WTC11 (cell line): ENCODE results near the gene GBP7. TPM values are rescaled to one million over a fixed set of nuclear protein-coding genes. Genes with fewer than 3 reads are reported as not detected.

Experiments
- ATAC-seq: fragments of 200-7000 bp; cut with Tn5 transposase; 2 replicates; pipeline ENCODE4 v1.10.0; 2021; ENCODE audit warnings: mild to moderate bottlenecking, moderate library complexity
- CTCF ChIA-PET: fragments of 300-600 bp; sonication (Branson Sonifier 250); formaldehyde crosslinking; loops from one replicate; lab custom pipeline; 2021; ENCODE audit warnings: antibody characterized with exemption; lab: Charles Lee
- POLR2A ChIA-PET: fragments of 350-600 bp; sonication (Branson Sonifier 250); formaldehyde crosslinking; loops from one replicate; lab custom pipeline; 2021; ENCODE audit warnings: antibody characterized with exemption; lab: Charles Lee
- DNase-seq: peaks from one replicate; pipeline ENCODE4 v3.0.0; 2021; ENCODE audit warnings: low spot score
- H3K27ac Mint-ChIP-seq: 2 replicates; pipeline ENCODE4 v1.8.0; 2021; ENCODE audit warnings: mixed read lengths
- H3K27me3 Mint-ChIP-seq: 2 replicates; pipeline ENCODE4 v1.8.0; 2021; ENCODE audit warnings: low read depth, mild to moderate bottlenecking, moderate library complexity, mixed read lengths
- H3K36me3 Mint-ChIP-seq: 2 replicates; pipeline ENCODE4 v1.8.0; 2021; ENCODE audit warnings: mixed read lengths
- H3K4me1 Mint-ChIP-seq: 2 replicates; pipeline ENCODE4 v1.8.0; 2022; ENCODE audit warnings: mixed read lengths
- H3K4me3 Mint-ChIP-seq: 2 replicates; pipeline ENCODE4 v1.8.0; 2021; ENCODE audit warnings: mild to moderate bottlenecking, moderate library complexity, mixed read lengths
- H3K9me3 Mint-ChIP-seq: 2 replicates; pipeline ENCODE4 v1.8.0; 2021; ENCODE audit warnings: mixed read lengths
- CREB1 ChIP-seq: sonication (generic); formaldehyde crosslinking; IDR thresholded peaks from 2 replicates; pipeline ENCODE4 v1.8.0; 2023; ENCODE audit warnings: mild to moderate bottlenecking, missing genetic modification reagents
- KAT7 ChIP-seq: sonication (generic); formaldehyde crosslinking; IDR thresholded peaks from 2 replicates; pipeline ENCODE4 v1.8.1; 2023; ENCODE audit warnings: missing genetic modification reagents, mild to moderate bottlenecking, borderline replicate concordance
- NR2C2 ChIP-seq: sonication (generic); formaldehyde crosslinking; IDR thresholded peaks from 2 replicates; pipeline ENCODE4 v1.8.0; 2022; ENCODE audit warnings: mild to moderate bottlenecking, missing genetic modification reagents
- RORB ChIP-seq: fragments of 250-450 bp; sonication (Bioruptor Pico); IDR thresholded peaks from 2 replicates; pipeline ENCODE4 v1.9.0; 2021; ENCODE audit warnings: mild to moderate bottlenecking
- TEAD4 ChIP-seq: sonication (generic); formaldehyde crosslinking; IDR thresholded peaks from 2 replicates; pipeline ENCODE4 v1.8.0; 2022; ENCODE audit warnings: mild to moderate bottlenecking, missing genetic modification reagents
- TP53 ChIP-seq: sonication (generic); formaldehyde crosslinking; IDR thresholded peaks from 2 replicates; pipeline ENCODE4 v1.8.1; 2023; ENCODE audit warnings: mild to moderate bottlenecking, missing genetic modification reagents
- ZNF138 ChIP-seq: sonication (generic); formaldehyde crosslinking; conservative IDR thresholded peaks from 2 replicates; pipeline ENCODE4 v1.8.1; 2022; ENCODE audit warnings: mild to moderate bottlenecking, moderate library complexity, missing genetic modification reagents
- ZNF232 ChIP-seq: sonication (generic); formaldehyde crosslinking; IDR thresholded peaks from 2 replicates; pipeline ENCODE4 v1.8.0; 2022; ENCODE audit warnings: mild to moderate bottlenecking, missing genetic modification reagents
- ZNF263 ChIP-seq: sonication (generic); formaldehyde crosslinking; IDR thresholded peaks from 2 replicates; pipeline ENCODE4 v1.8.1; 2022; ENCODE audit warnings: low read depth, mild to moderate bottlenecking, moderate library complexity, missing genetic modification reagents
- ZNF423 ChIP-seq: fragments of 250-450 bp; sonication (Bioruptor Pico); IDR thresholded peaks from 2 replicates; pipeline ENCODE4 v2.1.2; 2022; ENCODE audit warnings: mild to moderate bottlenecking, moderate library complexity
- total RNA-seq: library from RNA; stranded (reverse); gene quantifications from 3 replicates; pipeline ENCODE4 v1.2.3, GENCODE V29; 2021
- TF ChIP-seq, protein P1 (sequence below): fragments of 250-450 bp; sonication (Bioruptor Pico); IDR thresholded peaks from 2 replicates; pipeline ENCODE4 v1.8.0; 2021; ENCODE audit warnings: mild to moderate bottlenecking
- TF ChIP-seq, protein P2 (sequence below): sonication (generic); formaldehyde crosslinking; IDR thresholded peaks from 2 replicates; pipeline ENCODE4 v1.8.1; 2023; ENCODE audit warnings: mild to moderate bottlenecking, moderate library complexity, missing genetic modification reagents
- TF ChIP-seq, protein P3 (sequence below): sonication (generic); formaldehyde crosslinking; IDR thresholded peaks from 2 replicates; pipeline ENCODE4 v1.8.0; 2022; ENCODE audit warnings: mild to moderate bottlenecking, missing genetic modification reagents
- TF ChIP-seq, protein P4 (sequence below): sonication (generic); formaldehyde crosslinking; IDR thresholded peaks from 2 replicates; pipeline ENCODE4 v1.8.1; 2023; ENCODE audit warnings: mild to moderate bottlenecking, missing genetic modification reagents, moderate library complexity
- TF ChIP-seq, protein P5 (sequence below): fragments of 250-450 bp; sonication (Bioruptor Pico); IDR thresholded peaks from 2 replicates; pipeline ENCODE4 v1.9.0; 2021; ENCODE audit warnings: moderate library complexity, mild to moderate bottlenecking, inconsistent platforms, borderline replicate concordance
- TF ChIP-seq, protein P6 (sequence below): sonication (generic); formaldehyde crosslinking; IDR thresholded peaks from 2 replicates; pipeline ENCODE4 v1.8.1; 2022; ENCODE audit warnings: mild to moderate bottlenecking, missing genetic modification reagents, moderate library complexity, borderline replicate concordance
- TF ChIP-seq, protein P7 (sequence below): sonication (generic); formaldehyde crosslinking; IDR thresholded peaks from 2 replicates; pipeline ENCODE4 v1.8.1; 2022; ENCODE audit warnings: low read depth, missing genetic modification reagents, borderline replicate concordance
- TF ChIP-seq, protein P8 (sequence below): sonication (generic); formaldehyde crosslinking; IDR thresholded peaks from 2 replicates; pipeline ENCODE4 v1.8.0; 2022; ENCODE audit warnings: mild to moderate bottlenecking, missing genetic modification reagents
- TF ChIP-seq, protein P9 (sequence below): fragments of 250-450 bp; sonication (Bioruptor Pico); IDR thresholded peaks from 2 replicates; pipeline ENCODE4 v1.9.0; 2021; ENCODE audit warnings: mild to moderate bottlenecking, borderline replicate concordance

Gene GBP7
- total RNA-seq, 1 experiment from 2014 or later, result not detected

DNA sequence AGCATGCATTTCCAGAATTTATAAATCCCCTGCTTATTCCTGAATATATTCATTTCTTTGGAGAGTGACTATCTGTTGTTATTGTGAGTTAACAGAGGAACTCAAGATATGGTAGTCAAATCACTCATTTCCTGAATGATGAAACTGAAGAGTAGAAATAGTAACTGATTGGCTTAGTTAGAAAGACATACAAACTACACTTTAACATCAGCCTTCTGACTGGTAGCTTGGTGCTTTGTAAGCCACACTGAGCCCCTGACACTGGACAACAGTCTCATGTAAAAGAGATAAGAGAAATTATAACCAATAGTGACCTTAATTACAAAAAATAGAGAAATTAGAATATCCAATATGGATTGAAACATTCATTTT, 4.8 kb downstream of the GBP7 start (continued):
- TF ChIP-seq, protein P1, sequence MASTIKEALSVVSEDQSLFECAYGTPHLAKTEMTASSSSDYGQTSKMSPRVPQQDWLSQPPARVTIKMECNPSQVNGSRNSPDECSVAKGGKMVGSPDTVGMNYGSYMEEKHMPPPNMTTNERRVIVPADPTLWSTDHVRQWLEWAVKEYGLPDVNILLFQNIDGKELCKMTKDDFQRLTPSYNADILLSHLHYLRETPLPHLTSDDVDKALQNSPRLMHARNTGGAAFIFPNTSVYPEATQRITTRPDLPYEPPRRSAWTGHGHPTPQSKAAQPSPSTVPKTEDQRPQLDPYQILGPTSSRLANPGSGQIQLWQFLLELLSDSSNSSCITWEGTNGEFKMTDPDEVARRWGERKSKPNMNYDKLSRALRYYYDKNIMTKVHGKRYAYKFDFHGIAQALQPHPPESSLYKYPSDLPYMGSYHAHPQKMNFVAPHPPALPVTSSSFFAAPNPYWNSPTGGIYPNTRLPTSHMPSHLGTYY (CRISPR knock-in tag), result no peak
- TF ChIP-seq ZNF423 (CRISPR knock-in tag), result no peak
- TF ChIP-seq, protein P2, sequence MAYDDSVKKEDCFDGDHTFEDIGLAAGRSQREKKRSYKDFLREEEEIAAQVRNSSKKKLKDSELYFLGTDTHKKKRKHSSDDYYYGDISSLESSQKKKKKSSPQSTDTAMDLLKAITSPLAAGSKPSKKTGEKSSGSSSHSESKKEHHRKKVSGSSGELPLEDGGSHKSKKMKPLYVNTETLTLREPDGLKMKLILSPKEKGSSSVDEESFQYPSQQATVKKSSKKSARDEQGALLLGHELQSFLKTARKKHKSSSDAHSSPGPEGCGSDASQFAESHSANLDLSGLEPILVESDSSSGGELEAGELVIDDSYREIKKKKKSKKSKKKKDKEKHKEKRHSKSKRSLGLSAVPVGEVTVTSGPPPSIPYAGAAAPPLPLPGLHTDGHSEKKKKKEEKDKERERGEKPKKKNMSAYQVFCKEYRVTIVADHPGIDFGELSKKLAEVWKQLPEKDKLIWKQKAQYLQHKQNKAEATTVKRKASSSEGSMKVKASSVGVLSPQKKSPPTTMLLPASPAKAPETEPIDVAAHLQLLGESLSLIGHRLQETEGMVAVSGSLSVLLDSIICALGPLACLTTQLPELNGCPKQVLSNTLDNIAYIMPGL (CRISPR knock-in tag), result no peak
- no peak for TF ChIP-seq CREB1 (CRISPR knock-in tag)
- TF ChIP-seq, protein P3, sequence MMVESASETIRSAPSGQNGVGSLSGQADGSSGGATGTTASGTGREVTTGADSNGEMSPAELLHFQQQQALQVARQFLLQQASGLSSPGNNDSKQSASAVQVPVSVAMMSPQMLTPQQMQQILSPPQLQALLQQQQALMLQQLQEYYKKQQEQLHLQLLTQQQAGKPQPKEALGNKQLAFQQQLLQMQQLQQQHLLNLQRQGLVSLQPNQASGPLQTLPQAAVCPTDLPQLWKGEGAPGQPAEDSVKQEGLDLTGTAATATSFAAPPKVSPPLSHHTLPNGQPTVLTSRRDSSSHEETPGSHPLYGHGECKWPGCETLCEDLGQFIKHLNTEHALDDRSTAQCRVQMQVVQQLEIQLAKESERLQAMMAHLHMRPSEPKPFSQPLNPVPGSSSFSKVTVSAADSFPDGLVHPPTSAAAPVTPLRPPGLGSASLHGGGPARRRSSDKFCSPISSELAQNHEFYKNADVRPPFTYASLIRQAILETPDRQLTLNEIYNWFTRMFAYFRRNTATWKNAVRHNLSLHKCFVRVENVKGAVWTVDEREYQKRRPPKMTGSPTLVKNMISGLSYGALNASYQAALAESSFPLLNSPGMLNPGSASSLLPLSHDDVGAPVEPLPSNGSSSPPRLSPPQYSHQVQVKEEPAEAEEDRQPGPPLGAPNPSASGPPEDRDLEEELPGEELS (CRISPR knock-in tag), result no peak
- TF ChIP-seq, protein P4, sequence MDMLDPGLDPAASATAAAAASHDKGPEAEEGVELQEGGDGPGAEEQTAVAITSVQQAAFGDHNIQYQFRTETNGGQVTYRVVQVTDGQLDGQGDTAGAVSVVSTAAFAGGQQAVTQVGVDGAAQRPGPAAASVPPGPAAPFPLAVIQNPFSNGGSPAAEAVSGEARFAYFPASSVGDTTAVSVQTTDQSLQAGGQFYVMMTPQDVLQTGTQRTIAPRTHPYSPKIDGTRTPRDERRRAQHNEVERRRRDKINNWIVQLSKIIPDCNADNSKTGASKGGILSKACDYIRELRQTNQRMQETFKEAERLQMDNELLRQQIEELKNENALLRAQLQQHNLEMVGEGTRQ (CRISPR knock-in tag), result no peak
- no peak for TF ChIP-seq NR2C2 (CRISPR knock-in tag)
- TF ChIP-seq, protein P5, sequence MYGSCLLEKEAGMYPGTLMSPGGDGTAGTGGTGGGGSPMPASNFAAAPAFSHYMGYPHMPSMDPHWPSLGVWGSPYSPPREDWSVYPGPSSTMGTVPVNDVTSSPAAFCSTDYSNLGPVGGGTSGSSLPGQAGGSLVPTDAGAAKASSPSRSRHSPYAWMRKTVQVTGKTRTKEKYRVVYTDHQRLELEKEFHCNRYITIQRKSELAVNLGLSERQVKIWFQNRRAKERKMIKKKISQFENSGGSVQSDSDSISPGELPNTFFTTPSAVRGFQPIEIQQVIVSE (CRISPR knock-in tag), result no peak
- no peak for TF ChIP-seq KAT7 (CRISPR knock-in tag)
- TF ChIP-seq, all 79 proteins: peak for 0

DNA sequence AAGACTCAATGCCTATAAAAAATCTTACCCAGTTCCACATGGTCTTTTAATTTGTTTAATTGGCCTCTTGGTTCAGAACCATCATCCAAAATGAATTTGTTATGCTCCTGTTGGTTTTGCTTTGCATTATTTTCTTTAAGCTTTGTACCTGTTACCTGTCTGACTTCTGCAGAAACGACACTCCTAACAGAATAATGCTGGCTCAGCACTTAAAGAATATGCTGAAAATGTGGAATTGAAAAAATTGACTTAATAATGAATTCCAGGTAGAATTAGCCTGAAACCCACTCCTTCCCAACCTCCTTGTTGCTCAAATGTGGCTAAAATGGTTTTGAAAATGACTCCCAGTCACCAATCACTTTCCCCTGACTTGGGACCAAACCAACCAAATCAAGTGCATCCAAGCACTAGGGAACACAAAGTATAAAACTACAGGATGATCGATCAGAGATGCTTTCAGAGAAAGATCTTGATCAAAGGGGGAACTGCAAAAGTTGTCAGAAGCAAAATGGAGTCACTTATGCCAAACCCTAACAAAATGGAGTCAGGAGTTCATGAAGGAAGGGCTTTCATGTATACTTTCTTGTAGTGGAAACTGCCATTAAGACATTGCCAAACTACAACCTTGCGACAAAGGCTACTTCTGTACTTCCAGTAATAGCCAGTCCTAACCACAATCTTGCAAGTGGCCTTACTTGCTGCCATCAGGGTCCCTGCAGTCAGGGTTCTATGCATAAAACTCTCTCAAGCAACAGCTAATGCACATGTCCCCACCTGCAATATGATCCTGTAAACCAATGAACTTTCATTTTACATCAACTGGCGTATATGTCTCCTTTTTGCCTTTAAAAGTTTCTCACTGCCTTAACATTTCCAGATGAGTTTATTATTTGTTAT, 5.4 kb downstream of the GBP7 start:
- Mint-ChIP-seq H3K27me3 (no peaks in the 10 kb centered on the region), H3K36me3 (no peaks in the 10 kb centered on the region), H3K4me1 (no peaks in the 10 kb centered on the region), H3K27ac (no peak overlapping the region), H3K9me3 (no peaks in the 10 kb centered on the region), H3K4me3 (no peak overlapping the region)
- CTCF ChIA-PET, result no interaction called here
- DNase-seq (no peak), ATAC-seq (no peak)
- POLR2A ChIA-PET, result no interaction called here
- no peak for TF ChIP-seq ZNF232 (CRISPR knock-in tag)
- no peak for TF ChIP-seq TEAD4 (CRISPR knock-in tag)
- TF ChIP-seq, protein P4 (CRISPR knock-in tag), result no peak
- TF ChIP-seq, protein P6, sequence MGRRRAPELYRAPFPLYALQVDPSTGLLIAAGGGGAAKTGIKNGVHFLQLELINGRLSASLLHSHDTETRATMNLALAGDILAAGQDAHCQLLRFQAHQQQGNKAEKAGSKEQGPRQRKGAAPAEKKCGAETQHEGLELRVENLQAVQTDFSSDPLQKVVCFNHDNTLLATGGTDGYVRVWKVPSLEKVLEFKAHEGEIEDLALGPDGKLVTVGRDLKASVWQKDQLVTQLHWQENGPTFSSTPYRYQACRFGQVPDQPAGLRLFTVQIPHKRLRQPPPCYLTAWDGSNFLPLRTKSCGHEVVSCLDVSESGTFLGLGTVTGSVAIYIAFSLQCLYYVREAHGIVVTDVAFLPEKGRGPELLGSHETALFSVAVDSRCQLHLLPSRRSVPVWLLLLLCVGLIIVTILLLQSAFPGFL (CRISPR knock-in tag), result no peak
- no peak for TF ChIP-seq TP53 (CRISPR knock-in tag)
- TF ChIP-seq, protein P7, sequence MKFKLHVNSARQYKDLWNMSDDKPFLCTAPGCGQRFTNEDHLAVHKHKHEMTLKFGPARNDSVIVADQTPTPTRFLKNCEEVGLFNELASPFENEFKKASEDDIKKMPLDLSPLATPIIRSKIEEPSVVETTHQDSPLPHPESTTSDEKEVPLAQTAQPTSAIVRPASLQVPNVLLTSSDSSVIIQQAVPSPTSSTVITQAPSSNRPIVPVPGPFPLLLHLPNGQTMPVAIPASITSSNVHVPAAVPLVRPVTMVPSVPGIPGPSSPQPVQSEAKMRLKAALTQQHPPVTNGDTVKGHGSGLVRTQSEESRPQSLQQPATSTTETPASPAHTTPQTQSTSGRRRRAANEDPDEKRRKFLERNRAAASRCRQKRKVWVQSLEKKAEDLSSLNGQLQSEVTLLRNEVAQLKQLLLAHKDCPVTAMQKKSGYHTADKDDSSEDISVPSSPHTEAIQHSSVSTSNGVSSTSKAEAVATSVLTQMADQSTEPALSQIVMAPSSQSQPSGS (CRISPR knock-in tag), result no peak
- TF ChIP-seq, protein P8, sequence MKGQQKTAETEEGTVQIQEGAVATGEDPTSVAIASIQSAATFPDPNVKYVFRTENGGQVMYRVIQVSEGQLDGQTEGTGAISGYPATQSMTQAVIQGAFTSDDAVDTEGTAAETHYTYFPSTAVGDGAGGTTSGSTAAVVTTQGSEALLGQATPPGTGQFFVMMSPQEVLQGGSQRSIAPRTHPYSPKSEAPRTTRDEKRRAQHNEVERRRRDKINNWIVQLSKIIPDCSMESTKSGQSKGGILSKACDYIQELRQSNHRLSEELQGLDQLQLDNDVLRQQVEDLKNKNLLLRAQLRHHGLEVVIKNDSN (CRISPR knock-in tag), result no peak
- TF ChIP-seq RORB (CRISPR knock-in tag), result no peak
- TF ChIP-seq, protein P9, sequence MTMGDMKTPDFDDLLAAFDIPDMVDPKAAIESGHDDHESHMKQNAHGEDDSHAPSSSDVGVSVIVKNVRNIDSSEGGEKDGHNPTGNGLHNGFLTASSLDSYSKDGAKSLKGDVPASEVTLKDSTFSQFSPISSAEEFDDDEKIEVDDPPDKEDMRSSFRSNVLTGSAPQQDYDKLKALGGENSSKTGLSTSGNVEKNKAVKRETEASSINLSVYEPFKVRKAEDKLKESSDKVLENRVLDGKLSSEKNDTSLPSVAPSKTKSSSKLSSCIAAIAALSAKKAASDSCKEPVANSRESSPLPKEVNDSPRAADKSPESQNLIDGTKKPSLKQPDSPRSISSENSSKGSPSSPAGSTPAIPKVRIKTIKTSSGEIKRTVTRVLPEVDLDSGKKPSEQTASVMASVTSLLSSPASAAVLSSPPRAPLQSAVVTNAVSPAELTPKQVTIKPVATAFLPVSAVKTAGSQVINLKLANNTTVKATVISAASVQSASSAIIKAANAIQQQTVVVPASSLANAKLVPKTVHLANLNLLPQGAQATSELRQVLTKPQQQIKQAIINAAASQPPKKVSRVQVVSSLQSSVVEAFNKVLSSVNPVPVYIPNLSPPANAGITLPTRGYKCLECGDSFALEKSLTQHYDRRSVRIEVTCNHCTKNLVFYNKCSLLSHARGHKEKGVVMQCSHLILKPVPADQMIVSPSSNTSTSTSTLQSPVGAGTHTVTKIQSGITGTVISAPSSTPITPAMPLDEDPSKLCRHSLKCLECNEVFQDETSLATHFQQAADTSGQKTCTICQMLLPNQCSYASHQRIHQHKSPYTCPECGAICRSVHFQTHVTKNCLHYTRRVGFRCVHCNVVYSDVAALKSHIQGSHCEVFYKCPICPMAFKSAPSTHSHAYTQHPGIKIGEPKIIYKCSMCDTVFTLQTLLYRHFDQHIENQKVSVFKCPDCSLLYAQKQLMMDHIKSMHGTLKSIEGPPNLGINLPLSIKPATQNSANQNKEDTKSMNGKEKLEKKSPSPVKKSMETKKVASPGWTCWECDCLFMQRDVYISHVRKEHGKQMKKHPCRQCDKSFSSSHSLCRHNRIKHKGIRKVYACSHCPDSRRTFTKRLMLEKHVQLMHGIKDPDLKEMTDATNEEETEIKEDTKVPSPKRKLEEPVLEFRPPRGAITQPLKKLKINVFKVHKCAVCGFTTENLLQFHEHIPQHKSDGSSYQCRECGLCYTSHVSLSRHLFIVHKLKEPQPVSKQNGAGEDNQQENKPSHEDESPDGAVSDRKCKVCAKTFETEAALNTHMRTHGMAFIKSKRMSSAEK (CRISPR knock-in tag), result no peak
- TF ChIP-seq ZNF263 (CRISPR knock-in tag), result no peak
- TF ChIP-seq ZNF138 (CRISPR knock-in tag), result no peak
